T-cell (primary cell): ENCODE data around the gene NAIF1. TPM values are rescaled to one million over a fixed set of nuclear protein-coding genes. Genes with fewer than 3 reads are reported as not detected.
"Not testable (repeated sequence)": the region's sequence is repeated elsewhere in the genome, so short reads cannot be mapped to it uniquely, and the experiment has no call there.

Source experiments
- ATAC-seq, 4 experiments: fragments of 200-7000 bp in 3 of 4; fragments of 150-1000 bp in 1 of 4; cut with Tn5 transposase; replicated peaks in 1 of 4; 1 replicate in 3 of 4; 2 replicates in 1 of 4; pipeline ENCODE4 v1.10.0; 2021; ENCODE audit warnings: moderate library complexity in 3 of 4, mild to moderate bottlenecking in 2 of 4, moderate number of reproducible peaks in 1 of 4
- CTCF ChIA-PET, 2 donors: fragments of 300-600 bp; sonication (Branson Sonifier 250); formaldehyde crosslinking; loops; one replicate each; lab custom pipeline; 2022; ENCODE audit warnings: antibody characterized with exemption in 2 of 2; lab: Charles Lee
- POLR2A ChIA-PET, 2 donors: fragments of 300-600 bp; sonication (Branson Sonifier 250); formaldehyde crosslinking; loops; one replicate each; lab custom pipeline; 2022; ENCODE audit warnings: antibody characterized with exemption in 2 of 2; lab: Charles Lee
- DNase-seq, 35 experiments: peaks; one replicate each; pipeline versions ENCODE4 v3.0.0 to v3.0.0-alpha.2; 2013 to 2023
- H3K27ac ChIP-seq: one replicate; pipeline ENCODE4 v1.5.1; 2013; ENCODE audit warnings: low read length
- H3K27me3 ChIP-seq, 2 experiments: replicated peaks in 1 of 2; 1 replicate in 1 of 2; 2 replicates in 1 of 2; pipeline versions ENCODE4 v1.6.1 to v1.7.0; 2013; ENCODE audit warnings: low read length in 1 of 2, mixed read lengths in 1 of 2; ENCODE audit not compliant: control insufficient read depth in 2 of 2, insufficient read depth in 2 of 2; ENCODE audit errors: extremely low read depth in 1 of 2
- H3K36me3 ChIP-seq, 2 donors: 1 replicate in 1 of 2; 2 replicates in 1 of 2; pipeline versions ENCODE4 v1.6.1 to v1.7.0; 2013; ENCODE audit warnings: low read length in 1 of 2; ENCODE audit not compliant: control insufficient read depth in 2 of 2, insufficient read depth in 1 of 2; ENCODE audit errors: extremely low read depth in 1 of 2
- H3K4me1 ChIP-seq, 2 experiments: 1 replicate in 1 of 2; 2 replicates in 1 of 2; pipeline versions ENCODE4 v1.6.1 to v1.7.0; 2013; ENCODE audit warnings: low read length in 2 of 2, mixed read lengths in 1 of 2; ENCODE audit not compliant: insufficient read depth in 2 of 2, control insufficient read depth in 1 of 2; ENCODE audit errors: extremely low read depth in 1 of 2
- H3K4me3 ChIP-seq, 2 donors: 1 replicate in 1 of 2; 2 replicates in 1 of 2; pipeline versions ENCODE4 v1.5.1 to v1.7.0; 2013; ENCODE audit warnings: mild to moderate bottlenecking in 2 of 2, low read length in 1 of 2, moderate library complexity in 1 of 2; ENCODE audit not compliant: control insufficient read depth in 1 of 2; ENCODE audit errors: extremely low read depth in 1 of 2
- H3K9me3 ChIP-seq: 2 replicates; pipeline ENCODE4 v1.7.0; 2013
- H3K27ac Mint-ChIP-seq, 2 donors: one replicate each; pipeline ENCODE4 v1.8.0; 2020 to 2021; ENCODE audit warnings: mild to moderate bottlenecking in 2 of 2, mixed read lengths in 2 of 2
- H3K27me3 Mint-ChIP-seq, 2 donors: one replicate each; pipeline ENCODE4 v1.8.0; 2021 to 2022; ENCODE audit warnings: mixed read lengths in 2 of 2
- H3K36me3 Mint-ChIP-seq: one replicate; pipeline ENCODE4 v1.8.0; 2021; ENCODE audit warnings: mixed read lengths
- H3K4me1 Mint-ChIP-seq, 3 donors: one replicate each; pipeline ENCODE4 v1.8.0; 2020 to 2022; ENCODE audit warnings: mixed read lengths in 3 of 3, mild to moderate bottlenecking in 1 of 3
- H3K4me3 Mint-ChIP-seq, 3 donors: one replicate each; pipeline ENCODE4 v1.8.0; 2020 to 2022; ENCODE audit warnings: mild to moderate bottlenecking in 3 of 3, mixed read lengths in 3 of 3, moderate library complexity in 3 of 3
- H3K9me3 Mint-ChIP-seq, 3 donors: one replicate each; pipeline ENCODE4 v1.8.0; 2020 to 2022; ENCODE audit warnings: mixed read lengths in 3 of 3
- WGBS: methylation state at CpG from one replicate; pipeline ENCODE4 v1.1.5; 2013; ENCODE audit warnings: missing lambda C conversion rate; ENCODE audit not compliant: insufficient coverage; 5-methylcytosine and 5-hydroxymethylcytosine counted together
- total RNA-seq, 35 experiments: library from RNA in 6 of 35; stranded (reverse) in 6 of 35; fragments of 120-200 nt in 1 of 35; gene quantifications; one replicate each; pipeline versions ENCODE4 v1.2.1 to v1.2.4 and lab custom pipeline; 2013 to 2026

Gene NAIF1
- total RNA-seq, 5 donors from 2014 or later (not counting 1 experiment from before 2014, with no cell fraction given) = 11.6 to 14.9 (median 13.8) TPM

GRCh38 chr9:128113526-128114325 lies 46.6 kb upstream of the NAIF1 start:
- H3K4me1 ChIP-seq = peaks cover 0 to 15% of the 10 kb centered on the region in 2 experiments
- no peak overlapping the region for H3K27ac Mint-ChIP-seq
- peaks cover 22% of the 10 kb centered on the region for H3K36me3 Mint-ChIP-seq
- H3K4me3 Mint-ChIP-seq = no peak overlapping the region
- POLR2A ChIA-PET = interaction anchor here in 1 of 2 donors (0.6 kb wide), 1 partner anchor 523 kb away, joined by 4 read pairs; no protein-coding TSS in a partner anchor
- peaks cover 6 to 14% of the 10 kb centered on the region in 2 donors for H3K36me3 ChIP-seq
- CTCF ChIA-PET = interaction anchor here (0.6 to 0.9 kb wide), 4 partner anchors 14 to 307 kb away, joined by 3 to 6 read pairs (median 4); partner anchors contain the start of gene CERCAM (in 1 of the 2)
- no peak overlapping the region for H3K27ac ChIP-seq
- ATAC-seq (no peak), DNase-seq (no peak)
- 93% methylated on average over 9 of the region's 12 CpGs for WGBS
- no peaks in the 10 kb centered on the region for H3K27me3 Mint-ChIP-seq
- no peaks in the 10 kb centered on the region for H3K9me3 ChIP-seq
- H3K27me3 ChIP-seq = no peaks in the 10 kb centered on the region
- H3K4me1 Mint-ChIP-seq = peaks cover 9 to 14% (median 14%) of the 10 kb centered on the region in 3 donors
- H3K4me3 ChIP-seq = no peak overlapping the region
- H3K9me3 Mint-ChIP-seq = no peaks in the 10 kb centered on the region

- H3K4me3 ChIP-seq, H3K4me1 Mint-ChIP-seq, H3K9me3 Mint-ChIP-seq, H3K9me3 ChIP-seq, DNase-seq, H3K27ac ChIP-seq, POLR2A ChIA-PET, ATAC-seq, H3K4me1 ChIP-seq, H3K27me3 ChIP-seq, H3K4me3 Mint-ChIP-seq, H3K27me3 Mint-ChIP-seq, CTCF ChIA-PET, H3K27ac Mint-ChIP-seq: not testable (repeated sequence)
- 90% methylated on average over 8 of the region's 12 CpGs for WGBS
- peaks cover 29% of the 10 kb centered on the region for H3K36me3 Mint-ChIP-seq
- H3K36me3 ChIP-seq = peaks cover 22 to 34% of the 10 kb centered on the region in 2 donors
These were observed 44.6 kb upstream of the NAIF1 start for GRCh38 chr9:128111726-128112125.

GRCh38 chr9:128109050-128109709 lies 42.1 kb upstream of the NAIF1 start:
- no peak overlapping the region for H3K4me3 Mint-ChIP-seq
- H3K27me3 Mint-ChIP-seq = no peaks in the 10 kb centered on the region
- peaks cover 29 to 50% of the 10 kb centered on the region in 2 donors for H3K36me3 ChIP-seq
- peak overlapping the region; percentile 1 to 23 for H3K27ac Mint-ChIP-seq
- H3K4me3 ChIP-seq = no peak overlapping the region
- H3K9me3 Mint-ChIP-seq = no peaks in the 10 kb centered on the region
- H3K27me3 ChIP-seq = no peaks in the 10 kb centered on the region
- WGBS = 81% methylated on average over 11 of the region's 20 CpGs
- no peak overlapping the region for H3K27ac ChIP-seq
- H3K9me3 ChIP-seq = no peaks in the 10 kb centered on the region
- no peak for ATAC-seq
- ChIA-PET CTCF (interaction anchor here in 1 of 2 donors (0.6 kb wide), 2 partner anchors 24 to 29 kb away, joined by 3 to 4 read pairs; no protein-coding TSS in a partner anchor), POLR2A (no interaction called here)
- H3K4me1 ChIP-seq = peaks cover 2 to 15% of the 10 kb centered on the region in 2 experiments
- H3K36me3 Mint-ChIP-seq = peaks cover 32% of the 10 kb centered on the region
- no peak for DNase-seq
- peaks cover 11 to 16% (median 12%) of the 10 kb centered on the region in 3 donors for H3K4me1 Mint-ChIP-seq

DNA sequence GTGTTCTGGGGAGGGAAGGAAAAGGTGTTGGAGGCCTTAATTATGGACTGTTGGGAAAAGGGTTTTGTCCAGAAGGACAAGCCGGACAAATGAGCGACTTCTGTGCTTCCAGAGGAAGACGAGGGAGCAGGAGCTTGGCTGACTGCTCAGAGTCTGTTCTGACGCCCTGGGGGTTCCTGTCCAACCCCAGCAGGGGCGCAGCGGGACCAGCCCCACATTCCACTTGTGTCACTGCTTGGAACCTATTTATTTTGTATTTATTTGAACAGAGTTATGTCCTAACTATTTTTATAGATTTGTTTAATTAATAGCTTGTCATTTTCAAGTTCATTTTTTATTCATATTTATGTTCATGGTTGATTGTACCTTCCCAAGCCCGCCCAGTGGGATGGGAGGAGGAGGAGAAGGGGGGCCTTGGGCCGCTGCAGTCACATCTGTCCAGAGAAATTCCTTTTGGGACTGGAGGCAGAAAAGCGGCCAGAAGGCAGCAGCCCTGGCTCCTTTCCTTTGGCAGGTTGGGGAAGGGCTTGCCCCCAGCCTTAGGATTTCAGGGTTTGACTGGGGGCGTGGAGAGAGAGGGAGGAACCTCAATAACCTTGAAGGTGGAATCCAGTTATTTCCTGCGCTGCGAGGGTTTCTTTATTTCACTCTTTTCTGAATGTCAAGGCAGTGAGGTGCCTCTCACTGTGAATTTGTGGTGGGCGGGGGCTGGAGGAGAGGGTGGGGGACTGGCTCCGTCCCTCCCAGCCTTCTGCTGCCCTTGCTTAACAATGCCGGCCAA lies 41.3 kb upstream of the NAIF1 start:
- WGBS = no CpG with 5 or more reads among the region's 15 CpGs
- no peaks in the 10 kb centered on the region for H3K9me3 Mint-ChIP-seq
- ChIA-PET CTCF (interaction anchor here in 1 of 2 donors (0.6 kb wide), 1 partner anchor 24 kb away, joined by 3 read pairs; no protein-coding TSS in a partner anchor), POLR2A (no interaction called here)
- Histone ChIP-seq H3K27me3 (no peaks in the 10 kb centered on the region), H3K4me3 (no peak overlapping the region), H3K27ac (no peak overlapping the region), H3K9me3 (no peaks in the 10 kb centered on the region), H3K36me3 (peaks cover 29 to 54% of the 10 kb centered on the region in 2 donors), H3K4me1 (peaks cover 5 to 22% of the 10 kb centered on the region in 2 experiments)
- H3K27ac Mint-ChIP-seq = no peak overlapping the region
- DNase-seq (no peak), ATAC-seq (no peak)
- H3K36me3 Mint-ChIP-seq = peaks cover 31% of the 10 kb centered on the region
- peaks cover 16 to 22% (median 19%) of the 10 kb centered on the region in 3 donors for H3K4me1 Mint-ChIP-seq
- no peak overlapping the region for H3K4me3 Mint-ChIP-seq
- no peaks in the 10 kb centered on the region for H3K27me3 Mint-ChIP-seq

- Mint-ChIP-seq H3K27ac (peak overlapping the region in 1 of 2 donors; percentile 56), H3K4me1 (peaks cover 24 to 30% (median 26%) of the 10 kb centered on the region in 3 donors), H3K36me3 (peaks cover 31% of the 10 kb centered on the region), H3K27me3 (no peaks in the 10 kb centered on the region), H3K9me3 (no peaks in the 10 kb centered on the region), H3K4me3 (no peak overlapping the region)
- 87% methylated on average over 13 of the region's 18 CpGs for WGBS
- ChIA-PET CTCF (no interaction called here), POLR2A (no interaction called here)
- ATAC-seq = no peak
- peaks cover 24 to 58% of the 10 kb centered on the region in 2 donors for H3K36me3 ChIP-seq
- peaks cover 6 to 30% of the 10 kb centered on the region in 2 experiments for H3K4me1 ChIP-seq
- no peaks in the 10 kb centered on the region for H3K27me3 ChIP-seq
- DNase-seq = peak in 1 of 35 experiments; percentile 21
- no peak overlapping the region for H3K27ac ChIP-seq
- no peak overlapping the region for H3K4me3 ChIP-seq
- no peaks in the 10 kb centered on the region for H3K9me3 ChIP-seq
These were observed 40.5 kb upstream of the NAIF1 start for GRCh38 chr9:128107468-128108268.
